ENCODE measurements around the gene EFNB2. TPM values are rescaled to one million over a fixed set of nuclear protein-coding genes. Genes with fewer than 3 reads are reported as not detected.

EFNB2 gene, protein sequence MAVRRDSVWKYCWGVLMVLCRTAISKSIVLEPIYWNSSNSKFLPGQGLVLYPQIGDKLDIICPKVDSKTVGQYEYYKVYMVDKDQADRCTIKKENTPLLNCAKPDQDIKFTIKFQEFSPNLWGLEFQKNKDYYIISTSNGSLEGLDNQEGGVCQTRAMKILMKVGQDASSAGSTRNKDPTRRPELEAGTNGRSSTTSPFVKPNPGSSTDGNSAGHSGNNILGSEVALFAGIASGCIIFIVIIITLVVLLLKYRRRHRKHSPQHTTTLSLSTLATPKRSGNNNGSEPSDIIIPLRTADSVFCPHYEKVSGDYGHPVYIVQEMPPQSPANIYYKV
- total RNA-seq (10 to 100 TPM; 37.9 to 83.3 TPM), polyA plus RNA-seq (ENCODE audit: insufficient read length in 2 of 2) (10 to 100 TPM; 34.2 to 52.3 TPM)
- long read RNA-seq, donor 1, full-length matches to known transcripts: 19 of 19 reads
- long read RNA-seq, donor 1, partial matches to known transcripts: 0 of 19 reads
- long read RNA-seq, donor 1, other reads (novel, unspliced or antisense): 0 of 19 reads
- long read RNA-seq, donor 2, full-length matches to known transcripts: 4 of 4 reads
- long read RNA-seq, donor 2, partial matches to known transcripts: 0 of 4 reads
- long read RNA-seq, donor 2, other reads (novel, unspliced or antisense): 0 of 4 reads
- long read RNA-seq, donor 3, full-length matches to known transcripts: 14 of 14 reads
- long read RNA-seq, donor 3, partial matches to known transcripts: 0 of 14 reads
- long read RNA-seq, donor 3, other reads (novel, unspliced or antisense): 0 of 14 reads
- long read RNA-seq, donor 4, full-length matches to known transcripts: 33 of 42 reads
- long read RNA-seq, donor 4, partial matches to known transcripts: 9 of 42 reads
- long read RNA-seq, donor 4, other reads (novel, unspliced or antisense): 0 of 42 reads

DNA sequence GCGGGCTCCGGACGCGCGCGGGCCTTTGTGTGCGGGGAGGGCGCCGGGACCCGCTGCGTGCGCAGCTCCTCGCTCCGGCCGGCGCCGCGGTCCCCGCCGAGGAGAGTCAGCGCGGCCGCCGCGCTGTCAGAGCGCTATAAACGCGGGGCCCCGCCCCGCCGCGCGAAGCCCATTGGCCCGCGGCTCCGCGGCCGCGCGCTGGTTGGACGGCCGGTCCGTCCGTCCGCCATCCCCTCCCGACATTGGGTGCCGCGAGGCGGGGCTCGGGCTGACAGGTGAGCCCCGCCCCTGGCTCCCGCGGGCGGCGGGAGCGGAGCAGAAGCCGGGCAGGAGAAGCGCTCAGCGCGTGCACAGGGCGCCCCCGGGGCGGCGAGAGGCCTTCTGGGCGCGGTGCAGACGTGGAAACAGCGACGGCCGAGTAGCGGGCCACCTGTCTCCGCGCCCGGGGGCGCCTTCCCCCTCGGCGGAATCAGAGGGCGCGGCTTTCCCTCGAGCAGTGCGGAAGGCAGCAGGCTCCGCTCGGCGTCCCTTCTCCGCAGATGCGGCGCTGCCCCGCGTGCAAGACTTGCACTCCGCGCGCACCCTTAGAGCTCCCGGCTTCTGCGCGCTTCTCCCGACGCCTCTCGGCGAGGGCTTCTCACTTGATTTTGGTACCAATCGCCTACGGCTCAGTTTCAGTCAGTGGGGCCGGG is at the start of gene EFNB2:
Gene EFNB2 (minus strand): TSS at position 111 of the 692 bp plus-strand sequence. CDS start 698 bp downstream, outside the sequence.
- Histone ChIP-seq H3K36me3 (ENCODE audit: control insufficient read depth, insufficient read depth, low read length) (no peaks in the 10 kb centered on the region), H3K4me1 (ENCODE audit: control insufficient read depth, insufficient read depth, low read length) (peaks cover 20% of the 10 kb centered on the region), H3K27ac (ENCODE audit: low read depth, low read length) (peak within 1 kb of the TSS; percentile 86), H3K4me3 (ENCODE audit: low read depth, low read length) (peak within 1 kb of the TSS; percentile 76), H3K9me3 (ENCODE audit: control insufficient read depth, insufficient read depth, low read length) (no peaks in the 10 kb centered on the region), H3K27me3 (ENCODE audit: control insufficient read depth, insufficient read depth, low read length) (peaks cover 3% of the 10 kb centered on the region)
- peak in 5 of 6 donors; percentile 81 to 98 (median 88) for DNase-seq (ENCODE audit: low read depth in 4 of 6, low spot score in 6 of 6)
- under 1% methylated on average over 102 of the region's 102 CpGs for WGBS (ENCODE audit: insufficient coverage)

DNA sequence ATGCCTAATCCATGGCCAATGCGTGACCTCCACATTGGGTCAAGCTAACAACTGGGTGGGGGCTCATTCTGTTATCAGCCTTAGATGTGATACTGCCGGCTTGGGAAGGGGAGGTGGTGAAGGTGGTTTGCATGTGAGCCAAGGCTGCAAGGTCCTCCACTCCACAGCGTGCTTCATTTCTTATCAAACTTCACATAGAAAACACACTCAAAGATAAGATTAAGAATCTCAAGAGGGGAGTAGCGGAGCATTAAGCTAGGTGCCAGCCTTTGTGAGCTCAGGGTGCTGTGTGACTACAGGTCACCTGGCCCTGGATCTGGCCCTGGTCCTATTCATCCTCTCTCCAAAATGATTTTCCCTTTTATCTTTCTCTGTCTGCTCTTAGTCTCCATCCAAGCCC is 45.8 kb upstream of the EFNB2 start:
- Histone ChIP-seq H3K4me1 (ENCODE audit: control insufficient read depth, insufficient read depth, low read length) (no peaks in the 10 kb centered on the region), H3K36me3 (ENCODE audit: control insufficient read depth, insufficient read depth, low read length) (no peaks in the 10 kb centered on the region), H3K27ac (ENCODE audit: low read depth, low read length) (no peak overlapping the region), H3K9me3 (ENCODE audit: control insufficient read depth, insufficient read depth, low read length) (peaks cover 11% of the 10 kb centered on the region), H3K27me3 (ENCODE audit: control insufficient read depth, insufficient read depth, low read length) (no peaks in the 10 kb centered on the region), H3K4me3 (ENCODE audit: low read depth, low read length) (no peak overlapping the region)
- DNase-seq (ENCODE audit: low read depth in 4 of 6, low spot score in 6 of 6): no peak
- WGBS (ENCODE audit: insufficient coverage): 90% methylated on average over 1 of the region's 4 CpGs

DNA sequence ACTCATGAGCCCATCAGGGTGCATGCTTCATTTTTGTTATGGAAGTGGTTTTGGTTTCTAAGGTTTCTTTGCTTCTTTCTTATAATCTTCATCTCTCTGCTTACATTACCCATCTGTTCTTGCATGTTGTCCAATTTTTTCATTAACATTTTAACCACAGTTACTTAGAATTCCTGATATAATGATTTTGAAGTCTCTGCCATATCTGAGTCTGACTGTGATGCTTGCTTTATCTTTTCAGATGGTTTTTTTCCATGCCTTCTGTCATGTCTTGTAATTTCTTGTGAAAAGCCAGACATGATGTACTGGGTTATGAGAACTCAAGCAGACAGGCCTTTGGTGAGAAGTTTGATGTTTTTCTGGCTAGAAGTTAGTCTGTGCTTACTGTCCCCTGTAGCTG is 40.4 kb upstream of the EFNB2 start:
- peaks cover 2% of the 10 kb centered on the region for H3K9me3 ChIP-seq (ENCODE audit: control insufficient read depth, insufficient read depth, low read length)
- peak in 1 of 6 donors; percentile 75 for DNase-seq (ENCODE audit: low read depth in 4 of 6, low spot score in 6 of 6)
- H3K27me3 ChIP-seq (ENCODE audit: control insufficient read depth, insufficient read depth, low read length): no peaks in the 10 kb centered on the region
- H3K4me3 ChIP-seq (ENCODE audit: low read depth, low read length): no peak overlapping the region
- H3K4me1 ChIP-seq (ENCODE audit: control insufficient read depth, insufficient read depth, low read length): no peaks in the 10 kb centered on the region
- no peak overlapping the region for H3K27ac ChIP-seq (ENCODE audit: low read depth, low read length)
- H3K36me3 ChIP-seq (ENCODE audit: control insufficient read depth, insufficient read depth, low read length): no peaks in the 10 kb centered on the region

DNA sequence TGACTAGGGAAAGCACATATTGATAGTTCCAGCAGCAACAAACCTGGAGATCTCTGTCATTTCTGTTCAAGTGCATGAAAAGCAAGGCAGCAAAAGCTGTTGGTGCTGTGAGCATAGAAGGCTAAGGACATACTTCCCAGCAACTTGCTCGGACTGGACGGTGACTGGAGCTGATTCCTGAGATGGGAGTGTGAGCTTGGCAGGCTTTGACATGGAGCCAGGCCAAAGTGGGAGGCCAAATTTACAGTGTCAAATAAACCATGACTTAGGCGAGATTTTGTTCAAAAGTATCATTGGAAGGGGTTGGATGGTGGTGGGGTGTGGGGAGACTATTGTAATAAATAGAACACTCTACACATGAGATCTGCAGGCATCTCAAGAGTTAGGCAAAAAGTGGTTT is 38.4 kb upstream of the EFNB2 start:
- Histone ChIP-seq H3K27me3 (ENCODE audit: control insufficient read depth, insufficient read depth, low read length) (no peaks in the 10 kb centered on the region), H3K27ac (ENCODE audit: low read depth, low read length) (no peak overlapping the region), H3K4me1 (ENCODE audit: control insufficient read depth, insufficient read depth, low read length) (peaks cover 4% of the 10 kb centered on the region), H3K9me3 (ENCODE audit: control insufficient read depth, insufficient read depth, low read length) (peaks cover under 1% of the 10 kb centered on the region), H3K4me3 (ENCODE audit: low read depth, low read length) (no peak overlapping the region), H3K36me3 (ENCODE audit: control insufficient read depth, insufficient read depth, low read length) (no peaks in the 10 kb centered on the region)
- 60% methylated on average over 2 of the region's 3 CpGs for WGBS (ENCODE audit: insufficient coverage)
- DNase-seq (ENCODE audit: low read depth in 4 of 6, low spot score in 6 of 6): peak in 1 of 6 donors; percentile 31

DNA sequence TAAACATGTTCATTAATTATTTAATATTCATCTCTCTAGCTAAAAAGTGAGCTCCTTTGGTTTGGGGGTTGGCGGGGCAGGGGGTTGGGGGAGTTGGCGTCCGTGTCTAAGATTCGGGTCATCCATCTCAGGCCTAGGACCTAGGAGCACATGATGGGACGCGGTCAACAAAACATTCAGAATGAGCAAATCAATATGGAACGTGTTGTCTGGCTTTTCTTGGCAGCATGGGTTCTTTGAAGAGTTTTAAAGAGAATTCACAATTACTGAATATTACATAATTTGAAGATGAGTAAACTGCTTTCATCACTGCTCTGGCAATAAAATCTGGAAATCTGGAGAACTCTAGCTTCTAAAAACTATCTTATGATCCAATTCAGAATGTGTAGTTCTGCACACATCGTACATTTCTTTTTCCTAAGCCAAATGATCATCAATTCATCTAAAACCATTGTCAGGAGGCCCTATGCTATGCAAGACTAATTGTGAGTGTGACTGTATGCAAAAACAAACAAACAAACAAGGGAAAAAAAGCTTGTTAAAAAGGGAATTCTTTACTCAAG is 37.9 kb upstream of the EFNB2 start:
- no peaks in the 10 kb centered on the region for H3K9me3 ChIP-seq (ENCODE audit: control insufficient read depth, insufficient read depth, low read length)
- no peaks in the 10 kb centered on the region for H3K36me3 ChIP-seq (ENCODE audit: control insufficient read depth, insufficient read depth, low read length)
- peak in 1 of 6 donors; percentile 23 for DNase-seq (ENCODE audit: low read depth in 4 of 6, low spot score in 6 of 6)
- H3K4me1 ChIP-seq (ENCODE audit: control insufficient read depth, insufficient read depth, low read length): peaks cover 4% of the 10 kb centered on the region
- H3K4me3 ChIP-seq (ENCODE audit: low read depth, low read length): no peak overlapping the region
- no peak overlapping the region for H3K27ac ChIP-seq (ENCODE audit: low read depth, low read length)
- WGBS (ENCODE audit: insufficient coverage): no CpG with 5 or more reads among the region's 8 CpGs
- H3K27me3 ChIP-seq (ENCODE audit: control insufficient read depth, insufficient read depth, low read length): no peaks in the 10 kb centered on the region

DNA sequence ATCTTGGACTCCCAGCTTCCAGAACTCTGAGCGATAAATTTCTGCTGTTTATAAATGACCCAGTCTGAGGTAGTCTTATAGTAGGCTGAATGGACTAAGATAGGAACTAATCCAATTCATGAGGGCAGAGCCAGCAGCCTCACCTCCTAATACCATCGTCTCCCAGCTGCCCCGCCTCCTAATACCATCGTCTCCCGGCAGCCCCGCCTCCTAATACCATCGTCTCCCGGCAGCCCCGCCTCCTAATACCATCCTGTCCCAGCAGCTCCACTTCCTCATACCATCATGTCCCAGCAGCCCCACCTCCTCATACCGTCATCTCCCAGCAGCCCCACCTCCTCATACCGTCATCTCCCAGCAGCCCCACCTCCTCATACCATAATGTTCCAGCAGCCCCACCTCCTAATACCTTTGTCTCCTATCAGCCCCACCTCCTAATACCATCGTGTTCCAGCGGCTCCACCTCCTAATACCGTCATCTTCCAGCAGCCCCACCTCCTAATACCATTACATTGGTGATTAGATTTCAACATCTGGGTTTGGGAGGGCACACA is 34.9 kb upstream of the EFNB2 start:
- WGBS (ENCODE audit: insufficient coverage): 40% methylated on average over 13 of the region's 14 CpGs
- Histone ChIP-seq H3K27ac (ENCODE audit: low read depth, low read length) (no peak overlapping the region), H3K4me3 (ENCODE audit: low read depth, low read length) (peak overlapping the region; percentile 4), H3K27me3 (ENCODE audit: control insufficient read depth, insufficient read depth, low read length) (no peaks in the 10 kb centered on the region), H3K4me1 (ENCODE audit: control insufficient read depth, insufficient read depth, low read length) (peaks cover 4% of the 10 kb centered on the region), H3K36me3 (ENCODE audit: control insufficient read depth, insufficient read depth, low read length) (no peaks in the 10 kb centered on the region), H3K9me3 (ENCODE audit: control insufficient read depth, insufficient read depth, low read length) (no peaks in the 10 kb centered on the region)
- DNase-seq (ENCODE audit: low read depth in 4 of 6, low spot score in 6 of 6): peak in 3 of 6 donors; percentile 17 to 46 (median 41)

DNA sequence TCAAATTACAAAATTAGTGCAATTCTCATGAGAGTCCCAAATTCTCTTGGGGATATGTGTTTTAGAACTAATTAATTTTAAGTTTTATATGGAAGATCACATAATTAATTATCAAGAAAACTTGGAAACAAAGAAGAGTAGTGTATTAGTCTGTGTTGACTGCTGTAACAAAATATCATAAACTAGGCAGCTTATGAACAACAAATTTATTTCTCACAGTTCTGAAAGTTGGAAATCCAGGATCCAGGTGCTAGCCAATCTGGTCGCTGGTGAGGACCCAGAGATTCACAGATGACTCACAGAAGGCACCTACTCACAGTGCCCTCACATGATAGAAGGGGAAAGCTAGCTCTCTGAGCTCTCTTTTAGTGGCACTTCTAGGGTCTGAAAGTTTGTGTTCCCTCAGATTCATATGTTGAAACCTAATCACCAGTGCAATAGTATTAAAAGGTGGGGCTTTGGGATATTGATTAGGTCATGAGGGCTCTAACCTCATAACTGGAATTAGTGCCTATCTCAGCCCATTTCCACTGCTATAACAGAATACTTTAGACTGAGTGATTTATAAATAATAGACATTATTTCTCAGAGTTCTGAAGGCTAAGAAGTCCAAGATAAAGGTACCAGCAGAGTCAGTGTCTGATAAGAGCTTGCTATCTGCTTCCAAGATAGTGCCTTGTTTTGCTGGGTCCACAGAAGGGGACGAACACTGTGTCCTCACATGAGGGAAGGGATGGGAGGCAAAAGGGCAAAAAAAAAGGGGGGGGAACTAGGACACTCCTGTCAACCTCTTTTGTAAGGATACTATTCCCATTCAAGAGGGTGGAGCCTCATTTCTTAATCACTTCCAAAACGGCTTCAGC is 34.0 kb upstream of the EFNB2 start:
- Histone ChIP-seq H3K36me3 (ENCODE audit: control insufficient read depth, insufficient read depth, low read length) (no peaks in the 10 kb centered on the region), H3K4me3 (ENCODE audit: low read depth, low read length) (no peak overlapping the region), H3K27me3 (ENCODE audit: control insufficient read depth, insufficient read depth, low read length) (no peaks in the 10 kb centered on the region), H3K4me1 (ENCODE audit: control insufficient read depth, insufficient read depth, low read length) (peaks cover 4% of the 10 kb centered on the region), H3K27ac (ENCODE audit: low read depth, low read length) (no peak overlapping the region), H3K9me3 (ENCODE audit: control insufficient read depth, insufficient read depth, low read length) (no peaks in the 10 kb centered on the region)
- WGBS (ENCODE audit: insufficient coverage): 75% methylated on average over 1 of the region's 3 CpGs
- no peak for DNase-seq (ENCODE audit: low read depth in 4 of 6, low spot score in 6 of 6)

DNA sequence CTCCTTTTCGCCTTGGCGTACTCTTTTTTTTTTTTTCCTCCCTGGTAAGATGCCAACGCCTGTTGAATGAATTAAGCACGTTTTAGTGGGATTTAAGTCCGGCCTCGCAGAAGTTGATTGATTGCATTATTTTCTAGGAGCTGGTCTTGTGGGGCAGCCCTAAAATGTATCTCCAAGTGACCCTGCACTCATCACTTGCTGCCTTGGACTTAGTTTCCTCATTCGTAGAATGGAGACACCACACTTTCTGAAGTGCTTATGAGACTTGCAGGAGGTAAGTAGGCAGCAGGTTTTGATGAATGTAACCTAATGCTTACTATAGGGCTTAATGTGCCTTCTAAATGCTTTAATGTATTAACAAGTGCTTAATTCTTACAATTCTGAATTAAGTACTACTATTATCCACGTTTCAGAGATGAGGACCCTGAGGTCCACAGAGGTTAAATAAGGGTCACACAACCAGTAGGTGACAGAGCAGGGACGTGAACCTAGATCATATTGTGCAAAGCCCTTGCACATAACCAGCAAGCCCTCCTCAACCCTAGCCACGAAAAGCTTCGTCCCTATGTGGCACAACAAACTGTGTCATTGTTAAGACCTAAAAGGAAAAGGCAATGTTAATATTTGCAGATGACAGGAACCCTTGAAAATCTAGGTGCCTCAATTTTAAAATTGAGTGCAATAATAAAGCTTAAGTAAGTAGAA is 33.0 kb upstream of the EFNB2 start:
- H3K4me1 ChIP-seq (ENCODE audit: control insufficient read depth, insufficient read depth, low read length): peaks cover 4% of the 10 kb centered on the region
- no peaks in the 10 kb centered on the region for H3K9me3 ChIP-seq (ENCODE audit: control insufficient read depth, insufficient read depth, low read length)
- H3K4me3 ChIP-seq (ENCODE audit: low read depth, low read length): peak overlapping the region; percentile 99
- H3K36me3 ChIP-seq (ENCODE audit: control insufficient read depth, insufficient read depth, low read length): no peaks in the 10 kb centered on the region
- no peaks in the 10 kb centered on the region for H3K27me3 ChIP-seq (ENCODE audit: control insufficient read depth, insufficient read depth, low read length)
- WGBS (ENCODE audit: insufficient coverage): 12% methylated on average over 5 of the region's 11 CpGs
- no peak for DNase-seq (ENCODE audit: low read depth in 4 of 6, low spot score in 6 of 6)
- H3K27ac ChIP-seq (ENCODE audit: low read depth, low read length): peak overlapping the region; percentile 100

Data from spinal cord (tissue), 10 donors.